Hippocampal formation (tissue), 2 donors: ENCODE data around the gene FIBCD1.
"Not testable (repeated sequence)": the region's sequence is repeated elsewhere in the genome, so short reads cannot be mapped to it uniquely, and the experiment has no call there.

Experiments
- DNase-seq, 2 donors: peaks; one replicate each; lab custom pipeline; 2025; lab: John Stamatoyannopoulos, UW

FIBCD1 gene

GRCh38 chr9:130921989-130922892 lies 16.8 kb downstream of the FIBCD1 start:
- no peak for DNase-seq

DNA sequence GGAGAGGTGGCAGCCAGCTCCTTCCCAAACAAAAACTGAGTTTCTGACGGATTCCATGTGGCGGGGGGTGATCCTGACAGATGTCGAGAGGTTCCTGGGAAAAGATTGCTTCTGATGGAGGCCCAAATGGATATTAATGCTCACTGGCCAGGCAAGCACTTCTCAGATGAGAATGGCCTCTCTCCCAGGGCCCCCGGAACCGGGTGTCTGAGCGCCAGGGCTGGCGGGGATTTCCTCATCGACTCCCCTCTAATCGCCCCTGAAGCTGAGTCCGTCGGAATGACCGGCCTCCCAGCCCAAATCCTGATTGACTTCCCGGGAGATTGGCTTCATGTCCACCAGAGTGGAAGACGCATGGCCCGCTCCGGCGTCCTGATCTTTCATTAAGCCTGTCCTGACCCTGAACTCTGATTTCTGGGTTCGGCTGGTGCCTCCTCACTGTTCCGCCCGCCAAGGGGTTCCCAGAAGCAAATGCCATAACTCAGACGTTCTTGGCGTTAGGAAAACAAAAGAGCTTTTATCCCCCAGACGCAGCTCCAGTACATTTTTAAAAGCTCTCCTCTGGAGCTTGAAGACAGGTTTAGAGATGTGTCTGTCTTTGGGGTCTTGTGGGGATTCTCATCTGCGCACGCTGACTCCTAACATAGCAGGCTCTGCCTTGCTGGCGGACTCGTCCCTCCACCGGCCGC lies 17.6 kb downstream of the FIBCD1 start:
- DNase-seq, result no peak

DNA sequence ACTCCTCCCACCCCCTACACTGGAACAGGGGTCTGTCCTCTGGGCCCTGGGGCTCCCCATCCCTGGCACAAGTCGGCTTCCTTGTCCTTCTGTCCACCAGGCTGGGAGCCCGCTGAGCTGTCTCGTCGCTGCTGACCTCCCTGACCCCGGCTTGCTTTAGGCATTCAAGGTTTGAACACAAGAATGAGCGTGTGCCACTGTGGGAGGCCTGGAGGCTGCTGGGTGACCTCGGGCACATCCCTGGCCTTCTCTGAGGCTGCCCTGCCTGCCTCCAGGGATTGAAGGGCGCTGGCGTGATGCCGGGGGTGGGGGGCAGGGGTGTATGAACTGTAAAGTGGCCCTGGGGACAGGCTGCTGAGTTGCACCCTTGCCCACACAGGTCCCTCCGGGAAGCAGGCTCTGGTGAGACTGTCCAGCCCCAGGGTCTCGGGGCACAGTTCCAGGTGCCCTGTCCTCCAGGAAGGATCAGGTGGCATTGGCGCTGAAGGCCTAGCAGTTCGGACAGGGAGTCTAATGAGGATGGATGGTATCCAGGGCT lies 18.2 kb downstream of the FIBCD1 start:
- no peak for DNase-seq

DNA sequence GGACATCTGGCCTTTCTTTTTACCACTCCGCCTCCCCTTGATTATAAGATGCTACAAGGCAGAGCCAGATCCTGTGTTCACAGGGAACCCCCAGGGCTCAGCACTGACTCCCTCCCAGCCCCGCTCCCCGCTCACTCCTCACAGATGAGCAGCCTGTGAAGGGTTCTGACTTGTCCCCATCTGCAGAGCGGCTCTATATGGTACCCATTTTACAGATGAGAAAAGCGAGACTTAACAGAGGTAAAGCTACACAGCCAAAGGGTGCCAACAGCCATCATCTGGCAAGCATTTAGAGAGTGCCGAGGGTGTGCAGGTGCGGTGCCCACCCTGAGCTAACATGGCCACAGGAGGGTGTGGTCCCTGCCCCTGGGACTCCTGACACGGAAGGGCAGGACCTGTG lies 18.8 kb downstream of the FIBCD1 start:
- no peak for DNase-seq

DNA sequence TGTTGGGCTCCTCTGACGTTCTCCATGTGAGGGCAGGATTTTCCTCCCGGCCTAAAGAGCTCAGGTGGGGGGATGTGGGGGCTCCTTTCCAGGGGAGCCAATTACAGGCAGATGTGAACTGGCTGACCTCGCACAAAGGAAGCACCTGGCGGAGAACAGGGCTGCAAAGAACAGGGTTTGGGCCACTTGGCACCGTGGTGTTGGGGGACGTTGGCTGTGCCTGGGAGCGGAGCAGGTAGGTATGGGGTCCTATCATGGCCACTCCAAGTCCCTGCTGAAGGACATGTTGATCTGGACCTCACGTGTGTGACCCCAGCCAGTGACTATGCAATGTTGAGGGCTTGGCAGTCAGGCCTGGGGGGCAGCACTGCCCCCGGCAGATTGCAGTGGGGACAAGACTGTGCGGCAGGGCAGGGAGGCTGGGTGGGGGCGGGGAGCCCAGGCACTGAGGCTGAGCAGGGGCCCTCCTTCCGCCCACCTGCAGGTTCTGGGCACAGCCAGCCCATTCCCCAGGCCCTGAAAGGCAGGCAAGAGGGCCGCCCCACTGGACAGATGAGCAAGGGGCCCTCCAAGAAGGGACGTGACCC lies 19.4 kb downstream of the FIBCD1 start:
- DNase-seq, result no peak

- DNase-seq, result peak in 1 of 2 donors; percentile 51
Measured at GRCh38 chr9:130918826-130919558, 20.1 kb downstream of the FIBCD1 start.

- no peak for DNase-seq
Measured at GRCh38 chr9:130918101-130918825, 20.8 kb downstream of the FIBCD1 start.

- DNase-seq, result no peak
Measured at GRCh38 chr9:130917168-130917960, 21.7 kb downstream of the FIBCD1 start.

GRCh38 chr9:130915096-130915447 lies 24.0 kb downstream of the FIBCD1 start:
- DNase-seq, result no peak

GRCh38 chr9:130914417-130915095 lies 24.5 kb downstream of the FIBCD1 start:
- DNase-seq, result no peak

- DNase-seq, result no peak
Measured at GRCh38 chr9:130913599-130914416, 25.2 kb downstream of the FIBCD1 start.

- DNase-seq, result peak in 1 of 2 donors; percentile 33
Measured at GRCh38 chr9:130912932-130913598, 26.0 kb downstream of the FIBCD1 start.

DNA sequence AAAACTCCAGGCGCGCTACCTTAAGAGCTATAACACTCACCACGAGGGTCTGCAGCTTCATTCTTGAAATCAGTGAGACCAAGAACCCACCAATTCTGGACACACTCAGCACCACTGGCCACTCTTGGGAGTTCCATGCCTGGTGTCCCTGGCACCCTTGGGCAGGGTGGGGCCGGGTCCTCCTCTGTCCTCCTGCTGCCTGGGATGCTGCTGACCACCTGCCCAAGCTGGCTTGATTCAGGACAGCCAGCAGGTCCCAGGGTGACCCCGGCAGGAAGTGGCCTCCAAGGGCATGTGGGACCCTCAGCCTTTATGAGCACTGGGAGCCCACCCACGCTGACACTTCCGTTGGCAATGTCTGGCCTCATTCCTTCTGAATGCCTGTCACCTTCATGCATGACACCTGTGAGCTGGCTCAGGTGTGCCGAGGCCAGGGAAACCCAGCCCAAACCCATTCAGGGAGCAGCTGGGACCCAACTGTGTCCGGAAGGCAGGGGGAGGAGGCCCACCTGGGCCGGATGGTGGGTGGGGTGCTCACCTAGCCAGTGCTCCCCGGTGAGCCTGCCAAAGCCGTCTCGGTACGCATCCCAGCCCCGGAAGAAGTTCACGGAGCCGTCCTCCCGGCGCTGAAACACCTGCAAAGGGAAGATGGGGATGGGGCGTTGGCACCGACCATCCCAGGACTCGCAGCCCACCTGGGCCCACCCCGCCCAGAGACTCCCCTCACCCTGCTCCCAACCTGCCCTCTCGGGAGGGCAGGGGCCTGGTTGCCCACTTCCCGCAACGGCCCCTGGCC lies 27.6 kb downstream of the FIBCD1 start:
- DNase-seq, result no peak

DNA sequence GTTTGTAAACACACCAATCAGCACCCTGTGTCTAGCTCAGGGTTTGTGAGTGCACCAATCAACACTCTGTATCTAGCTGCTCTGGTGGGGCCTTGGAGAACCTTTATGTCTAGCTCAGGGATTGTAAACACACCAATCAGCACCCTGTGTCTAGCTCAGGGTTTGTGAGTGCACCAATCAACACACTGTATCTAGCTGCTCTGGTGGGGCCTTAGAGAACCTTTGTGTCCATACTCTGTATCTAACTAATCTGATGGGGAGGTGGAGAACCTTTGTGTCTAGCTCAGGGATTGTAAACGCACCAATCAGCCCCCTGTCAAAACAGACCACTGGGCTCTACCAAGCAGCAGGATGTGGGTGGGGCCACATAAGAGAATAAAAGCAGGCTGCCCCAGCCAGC lies 28.4 kb downstream of the FIBCD1 start:
- not testable (repeated sequence) for DNase-seq

DNA sequence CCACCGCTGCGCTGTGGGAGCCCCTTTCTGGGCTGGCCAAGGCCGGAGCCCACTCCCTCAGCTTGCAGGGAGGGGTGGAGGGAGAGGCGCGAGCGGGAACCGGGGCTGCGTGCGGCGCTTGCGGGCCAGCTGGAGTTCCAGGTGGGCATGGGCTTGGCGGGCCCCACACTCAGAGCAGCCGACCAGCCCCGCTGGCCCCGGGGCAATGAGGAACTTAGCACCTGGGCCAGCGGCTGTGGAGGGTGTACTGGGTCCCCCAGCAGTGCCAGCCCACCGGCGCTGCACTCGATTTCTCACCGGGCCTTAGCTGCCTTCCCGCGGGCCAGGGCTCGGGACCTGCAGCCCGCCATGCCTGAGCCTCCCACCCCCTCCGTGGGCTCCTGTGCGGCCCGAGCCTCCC lies 29.0 kb downstream of the FIBCD1 start:
- not testable (repeated sequence) for DNase-seq

- no peak for DNase-seq
Measured at GRCh38 chr9:130908878-130909355, 30.1 kb downstream of the FIBCD1 start.

- DNase-seq, result no peak
Measured at GRCh38 chr9:130908146-130908877, 30.7 kb downstream of the FIBCD1 start.
